Adrenal gland (tissue), 12 donors: ENCODE data around the gene RINL. TPM values are rescaled to one million over a fixed set of nuclear protein-coding genes. Genes with fewer than 3 reads are reported as not detected.
"Not testable (repeated sequence)": the region's sequence is repeated elsewhere in the genome, so short reads cannot be mapped to it uniquely, and the experiment has no call there.

ENCODE experiments used
- DNase-seq, 7 donors: peaks; one replicate each; pipeline ENCODE4 v3.0.0-alpha.2; 2019 to 2020
- H3K27ac ChIP-seq, 5 donors: fragments of 200-600 bp; sonication (generic) in 4 of 5; 1 replicate in 3 of 5; 2 replicates in 2 of 5; pipeline versions ENCODE4 v1.5.1 to v1.8.0; 2016 to 2020; ENCODE audit warnings: mild to moderate bottlenecking in 1 of 5
- H3K27me3 ChIP-seq: fragments of 200-600 bp; 2 replicates; pipeline ENCODE4 v1.8.0; 2021
- H3K36me3 ChIP-seq, 2 donors: fragments of 200-600 bp; replicated peaks in 1 of 2; 1 replicate in 1 of 2; 2 replicates in 1 of 2; pipeline versions ENCODE4 v1.5.1 to v1.8.0; 2018 to 2022
- H3K4me1 ChIP-seq, 2 donors: fragments of 200-600 bp; replicated peaks in 1 of 2; 1 replicate in 1 of 2; 2 replicates in 1 of 2; pipeline versions ENCODE4 v1.5.1 to v1.8.0; 2018 to 2021
- H3K4me3 ChIP-seq, 4 donors: fragments of 200-600 bp; sonication (generic) in 3 of 4; one replicate each; pipeline ENCODE4 v1.5.1; 2016 to 2018
- H3K9me3 ChIP-seq, 3 donors: fragments of 200-600 bp; sonication (generic) in 1 of 3; replicated peaks in 1 of 3; 1 replicate in 2 of 3; 2 replicates in 1 of 3; pipeline versions ENCODE4 v1.5.1 to v1.8.0; 2016 to 2021
- POLR2A ChIP-seq, 2 donors: fragments of 450-650 bp; IDR thresholded peaks; one replicate each; pipeline ENCODE4 v1.6.1; 2017; ENCODE audit warnings: antibody characterized with exemption in 2 of 2, mild to moderate bottlenecking in 2 of 2, moderate library complexity in 1 of 2
- WGBS, 4 donors: extraction: QIAGEN DNeasy Blood & Tissue Kit in 2 of 4; methylation state at CpG; one replicate each; pipeline versions ENCODE4 v1.1.5 to v1.1.7; 2013 to 2017; 5-methylcytosine and 5-hydroxymethylcytosine counted together
- intact Hi-C, 2 donors: fragments of 100-400 bp; cut with DNase I; formaldehyde crosslinking; loops; one replicate each; pipeline versions ENCODE4 v1.14.1 to v1.15.0; 2022 to 2023
- polyA plus RNA-seq, 3 donors: library from polyadenylated mRNA; stranded (reverse); fragments of 200-250 nt in 2 of 3; fragments of 350-450 nt in 1 of 3; fragmentation: Illumina TruSeq in 1 of 3; extraction: RNeasy Lipid Tissue Mini Kit (QIAGEN cat#74804) in 1 of 3; gene quantifications; one replicate each; pipeline ENCODE4 v1.2.3, GENCODE V29; 2013 to 2014
- total RNA-seq, 9 donors: library from RNA; depleted of rRNA in 4 of 9; stranded (reverse); fragments of >200 nt in 4 of 9; fragments of 120-200 nt in 1 of 9; fragmentation: NEBNext Ultra II Directional in 1 of 9; extraction: Animal tissue kit (Norgen Biotek cat#: 25700) in 1 of 9; gene quantifications; one replicate each; pipeline versions ENCODE4 v1.1.0 to v1.2.4, GENCODE V29; 2013 to 2023
- TF ChIP-seq, protein P1 (sequence below), 6 experiments: fragments of 450-650 bp in 4 of 6; fragments of 200-600 bp in 2 of 6; sonication (generic) in 1 of 6; IDR thresholded peaks; 1 replicate in 5 of 6; 2 replicates in 1 of 6; pipeline versions ENCODE4 v1.5.1 to v1.8.0; 2016 to 2021; ENCODE audit warnings: antibody characterized with exemption in 6 of 6, mild to moderate bottlenecking in 2 of 6, moderate library complexity in 1 of 6
- donor health status: healthy with polysubstance abuse.
- donor health status: Bipolar disorder and iron deficiency.
- donor health status: DM: yes; HTN: yes; CAD: no.
- donor health status: DM: no; HTN: no; CAD: no.
- donor health status: DM: no; HTN: no; CAD: no.
- donor health status: DM: yes; HTN: yes; CAD: no.

RINL gene
- total and polyA plus RNA-seq, 12 donors, result 0.54 to 24.1 (median 4.9) TPM

DNA sequence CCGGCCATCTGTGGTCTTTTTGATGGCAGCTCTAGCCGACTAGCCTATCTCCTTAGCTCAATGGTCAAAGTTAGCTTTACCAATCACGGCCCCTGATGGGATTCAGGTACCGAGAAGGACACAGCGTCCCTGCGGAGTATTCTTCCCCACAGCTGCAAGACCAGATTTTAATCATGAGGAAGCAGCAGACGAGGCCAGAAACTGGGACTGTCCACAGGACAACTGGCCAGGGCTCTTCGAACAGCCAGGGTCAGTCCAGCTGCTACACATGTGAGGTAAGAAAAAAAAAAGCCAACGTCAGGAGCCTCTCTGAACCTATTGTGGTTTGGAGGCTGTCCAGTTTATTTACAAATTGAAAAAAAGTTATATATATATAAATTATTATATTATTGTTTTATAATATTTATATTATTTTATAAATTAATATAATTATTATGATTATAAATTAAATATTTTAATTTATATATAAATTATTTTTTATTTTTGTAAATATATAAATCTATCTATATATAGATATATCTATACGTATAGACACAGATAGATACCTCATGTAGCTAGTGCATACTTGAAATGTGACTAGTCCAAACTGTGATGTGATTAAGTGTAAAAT lies 10.8 kb downstream of the RINL start:
- DNase-seq, result no peak
- TF ChIP-seq, protein P1, sequence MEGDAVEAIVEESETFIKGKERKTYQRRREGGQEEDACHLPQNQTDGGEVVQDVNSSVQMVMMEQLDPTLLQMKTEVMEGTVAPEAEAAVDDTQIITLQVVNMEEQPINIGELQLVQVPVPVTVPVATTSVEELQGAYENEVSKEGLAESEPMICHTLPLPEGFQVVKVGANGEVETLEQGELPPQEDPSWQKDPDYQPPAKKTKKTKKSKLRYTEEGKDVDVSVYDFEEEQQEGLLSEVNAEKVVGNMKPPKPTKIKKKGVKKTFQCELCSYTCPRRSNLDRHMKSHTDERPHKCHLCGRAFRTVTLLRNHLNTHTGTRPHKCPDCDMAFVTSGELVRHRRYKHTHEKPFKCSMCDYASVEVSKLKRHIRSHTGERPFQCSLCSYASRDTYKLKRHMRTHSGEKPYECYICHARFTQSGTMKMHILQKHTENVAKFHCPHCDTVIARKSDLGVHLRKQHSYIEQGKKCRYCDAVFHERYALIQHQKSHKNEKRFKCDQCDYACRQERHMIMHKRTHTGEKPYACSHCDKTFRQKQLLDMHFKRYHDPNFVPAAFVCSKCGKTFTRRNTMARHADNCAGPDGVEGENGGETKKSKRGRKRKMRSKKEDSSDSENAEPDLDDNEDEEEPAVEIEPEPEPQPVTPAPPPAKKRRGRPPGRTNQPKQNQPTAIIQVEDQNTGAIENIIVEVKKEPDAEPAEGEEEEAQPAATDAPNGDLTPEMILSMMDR (IDR thresholded peaks at IDR 0.05), result no peak
- TF ChIP-seq POLR2A (IDR thresholded peaks at IDR 0.05), result no peak

DNA sequence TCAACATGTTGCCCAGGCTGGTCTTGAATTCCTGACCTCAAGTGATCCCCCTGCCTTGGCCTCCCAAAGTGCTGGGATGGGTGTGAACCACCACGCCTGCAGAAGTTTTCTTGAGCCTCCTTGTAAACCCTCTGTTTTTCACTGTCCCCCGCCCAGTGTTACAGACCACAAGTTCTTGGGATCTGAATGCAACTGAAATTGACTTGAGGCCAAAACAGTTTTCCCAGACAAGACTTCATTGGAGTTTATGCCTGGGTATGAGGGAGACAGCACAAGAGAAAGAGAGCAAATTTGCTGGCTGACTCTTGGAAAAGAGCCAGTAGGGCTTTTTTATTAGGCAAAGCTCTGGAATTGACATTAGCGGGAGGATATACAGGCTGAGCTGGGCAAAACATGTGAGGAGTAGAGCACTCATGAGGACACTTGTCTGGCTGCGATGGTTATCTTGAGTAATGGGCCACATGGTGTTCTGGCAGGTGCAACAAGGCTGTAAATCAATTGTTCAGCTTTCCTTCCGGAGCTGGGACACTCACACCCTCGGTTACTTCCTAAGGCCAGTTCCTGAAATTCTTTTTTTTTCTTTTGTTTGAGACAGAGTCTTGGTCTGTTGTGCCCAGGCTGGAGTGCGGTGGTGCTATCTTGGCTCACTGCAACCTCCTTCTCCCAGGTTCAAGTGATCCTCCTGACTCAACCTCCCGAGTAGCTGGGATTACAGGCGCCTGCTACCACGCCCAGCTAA lies 15.6 kb downstream of the RINL start:
- Histone ChIP-seq H3K36me3 (no peaks in the 10 kb centered on the region), H3K27ac (peak overlapping the region in 2 of 5 donors; percentile 15 to 52), H3K4me3 (no peak overlapping the region), H3K4me1 (peaks cover 6 to 10% of the 10 kb centered on the region in 2 donors), H3K27me3 (no peaks in the 10 kb centered on the region), H3K9me3 (no peaks in the 10 kb centered on the region)
- DNase-seq, result peak; percentile 51 to 92 (median 75)
- 38 to 41% (median 40%) methylated on average over 10 of the region's 10 CpGs for WGBS, 4 donors
- intact Hi-C loops, result no loop called here
- no peak for TF ChIP-seq POLR2A (IDR thresholded peaks at IDR 0.05)
- TF ChIP-seq, protein P1 (IDR thresholded peaks at IDR 0.05), result no peak

More for the DNA sequence above, 10.8 kb downstream of the RINL start:
- H3K36me3 ChIP-seq, result no peaks in the 10 kb centered on the region
- H3K27me3 ChIP-seq, result no peaks in the 10 kb centered on the region
- 76 to 85% (median 85%) methylated on average over 10 of the region's 10 CpGs for WGBS, 4 donors
- H3K4me3 ChIP-seq, result no peak overlapping the region
- H3K27ac ChIP-seq, result no peak overlapping the region
- H3K9me3 ChIP-seq, result no peaks in the 10 kb centered on the region
- H3K4me1 ChIP-seq, result peaks cover 13 to 22% of the 10 kb centered on the region in 2 donors
- intact Hi-C loops, result no loop called here

DNA sequence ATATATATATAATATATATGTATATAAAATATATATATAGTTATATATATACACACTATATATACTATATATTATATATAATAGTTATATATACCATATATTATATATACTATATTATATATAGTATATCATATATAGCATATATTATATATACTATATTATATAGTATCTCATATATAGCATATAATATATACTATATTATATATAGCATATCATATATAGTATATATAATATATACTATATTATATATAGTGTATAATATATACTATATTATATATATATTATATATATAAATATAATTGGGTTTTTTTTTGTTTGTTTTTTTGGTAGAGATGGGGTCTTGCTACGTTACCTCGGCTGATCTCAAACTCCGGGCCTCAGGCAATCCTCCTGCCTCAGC lies 16.7 kb downstream of the RINL start:
- Histone ChIP-seq H3K27ac (no peak overlapping the region), H3K4me3 (no peak overlapping the region), H3K9me3 (no peaks in the 10 kb centered on the region), H3K4me1 (peaks cover 6 to 10% of the 10 kb centered on the region in 2 donors), H3K27me3 (no peaks in the 10 kb centered on the region), H3K36me3 (no peaks in the 10 kb centered on the region)
- intact Hi-C loops, result no loop called here
- WGBS, 4 donors, result 94 to 96% (median 95%) methylated on average over 3 of the region's 3 CpGs
- TF ChIP-seq, protein P1 (IDR thresholded peaks at IDR 0.05), result no peak
- no peak for TF ChIP-seq POLR2A (IDR thresholded peaks at IDR 0.05)
- no peak for DNase-seq

DNA sequence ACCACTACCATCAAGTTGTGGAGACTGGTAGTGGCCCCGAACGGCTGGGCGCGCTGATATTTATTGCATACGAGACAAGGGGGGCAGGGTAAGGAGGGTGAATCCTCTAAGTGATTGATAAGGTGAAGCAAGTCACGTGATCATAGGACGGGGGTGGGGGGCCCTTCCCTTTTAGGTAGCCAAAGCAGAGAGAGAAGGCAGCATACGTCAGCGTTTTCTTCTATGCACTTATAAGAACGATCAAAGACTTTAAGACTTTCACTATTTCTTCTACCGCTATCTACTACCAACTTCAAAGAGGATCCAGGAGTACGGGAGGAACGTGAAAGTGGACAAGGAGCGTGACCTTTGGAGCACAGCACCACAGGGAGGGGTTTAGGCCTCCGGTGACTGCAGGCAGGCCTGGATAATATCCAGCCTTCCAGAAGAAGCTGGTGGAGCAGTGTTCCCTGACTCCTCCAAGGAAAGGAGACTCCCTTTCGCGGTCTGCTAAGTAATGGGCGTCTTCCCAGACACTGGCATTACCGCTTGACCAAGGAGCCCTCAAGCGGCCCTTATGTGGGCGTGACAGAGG lies 18.4 kb downstream of the RINL start:
- intact Hi-C loops, H3K4me3 ChIP-seq, H3K36me3 ChIP-seq, DNase-seq, H3K4me1 ChIP-seq, H3K27me3 ChIP-seq, H3K27ac ChIP-seq, H3K9me3 ChIP-seq: not testable (repeated sequence)
- WGBS, 4 donors, result 70 to 75% (median 75%) methylated on average over 20 to 21 of the region's 21 CpGs
